ENCODE measurements around the gene PHF20. TPM values are rescaled to one million over a fixed set of nuclear protein-coding genes. Genes with fewer than 3 reads are reported as not detected.

The PHF20 gene
- total and polyA plus RNA-seq, 2 of the 8 experiments (the other 6 are each of a cell fraction or from before 2014, with no cell fraction given) = 25.6 to 70.1 TPM

DNA sequence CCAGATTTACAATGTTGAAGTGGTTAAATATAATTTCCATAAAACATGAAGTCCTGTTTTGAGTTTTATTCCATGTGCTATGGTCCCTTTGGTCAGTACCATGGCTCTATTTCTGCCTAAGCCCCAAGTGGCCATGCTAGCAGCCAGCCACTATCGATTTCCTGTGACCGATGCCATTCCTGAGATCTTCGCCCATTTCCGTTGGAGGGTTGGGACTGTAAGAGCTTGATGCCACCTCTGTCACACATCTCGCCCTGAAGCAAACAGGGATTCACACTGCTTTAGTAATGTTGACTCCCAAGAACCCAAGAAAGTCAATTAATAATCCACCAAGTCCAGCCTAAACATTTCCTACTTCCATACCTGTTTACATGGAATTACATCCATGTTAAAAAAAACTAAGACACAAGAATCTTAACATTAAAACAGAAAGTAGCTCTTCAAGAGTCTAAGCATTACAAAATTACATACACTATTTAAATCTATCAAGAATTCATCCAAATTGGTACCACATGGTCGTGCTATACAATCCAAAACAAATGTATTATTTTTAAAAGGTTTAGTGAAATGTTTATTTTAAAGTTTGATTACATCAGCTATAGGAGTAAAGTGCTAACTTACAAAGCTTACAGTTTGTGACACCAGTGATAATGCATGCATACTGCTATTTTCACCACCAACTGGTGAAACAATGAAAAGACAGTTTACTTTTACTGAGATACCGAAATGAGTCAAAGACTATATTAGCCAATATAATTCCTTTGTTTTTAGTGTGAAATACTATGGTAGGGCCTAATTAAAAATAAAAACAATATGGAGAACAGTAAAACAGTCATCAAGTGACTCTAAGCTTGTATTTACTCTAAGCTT lies 32.3 kb upstream of the PHF20 start (continued):
- TF ChIP-seq, protein P1, sequence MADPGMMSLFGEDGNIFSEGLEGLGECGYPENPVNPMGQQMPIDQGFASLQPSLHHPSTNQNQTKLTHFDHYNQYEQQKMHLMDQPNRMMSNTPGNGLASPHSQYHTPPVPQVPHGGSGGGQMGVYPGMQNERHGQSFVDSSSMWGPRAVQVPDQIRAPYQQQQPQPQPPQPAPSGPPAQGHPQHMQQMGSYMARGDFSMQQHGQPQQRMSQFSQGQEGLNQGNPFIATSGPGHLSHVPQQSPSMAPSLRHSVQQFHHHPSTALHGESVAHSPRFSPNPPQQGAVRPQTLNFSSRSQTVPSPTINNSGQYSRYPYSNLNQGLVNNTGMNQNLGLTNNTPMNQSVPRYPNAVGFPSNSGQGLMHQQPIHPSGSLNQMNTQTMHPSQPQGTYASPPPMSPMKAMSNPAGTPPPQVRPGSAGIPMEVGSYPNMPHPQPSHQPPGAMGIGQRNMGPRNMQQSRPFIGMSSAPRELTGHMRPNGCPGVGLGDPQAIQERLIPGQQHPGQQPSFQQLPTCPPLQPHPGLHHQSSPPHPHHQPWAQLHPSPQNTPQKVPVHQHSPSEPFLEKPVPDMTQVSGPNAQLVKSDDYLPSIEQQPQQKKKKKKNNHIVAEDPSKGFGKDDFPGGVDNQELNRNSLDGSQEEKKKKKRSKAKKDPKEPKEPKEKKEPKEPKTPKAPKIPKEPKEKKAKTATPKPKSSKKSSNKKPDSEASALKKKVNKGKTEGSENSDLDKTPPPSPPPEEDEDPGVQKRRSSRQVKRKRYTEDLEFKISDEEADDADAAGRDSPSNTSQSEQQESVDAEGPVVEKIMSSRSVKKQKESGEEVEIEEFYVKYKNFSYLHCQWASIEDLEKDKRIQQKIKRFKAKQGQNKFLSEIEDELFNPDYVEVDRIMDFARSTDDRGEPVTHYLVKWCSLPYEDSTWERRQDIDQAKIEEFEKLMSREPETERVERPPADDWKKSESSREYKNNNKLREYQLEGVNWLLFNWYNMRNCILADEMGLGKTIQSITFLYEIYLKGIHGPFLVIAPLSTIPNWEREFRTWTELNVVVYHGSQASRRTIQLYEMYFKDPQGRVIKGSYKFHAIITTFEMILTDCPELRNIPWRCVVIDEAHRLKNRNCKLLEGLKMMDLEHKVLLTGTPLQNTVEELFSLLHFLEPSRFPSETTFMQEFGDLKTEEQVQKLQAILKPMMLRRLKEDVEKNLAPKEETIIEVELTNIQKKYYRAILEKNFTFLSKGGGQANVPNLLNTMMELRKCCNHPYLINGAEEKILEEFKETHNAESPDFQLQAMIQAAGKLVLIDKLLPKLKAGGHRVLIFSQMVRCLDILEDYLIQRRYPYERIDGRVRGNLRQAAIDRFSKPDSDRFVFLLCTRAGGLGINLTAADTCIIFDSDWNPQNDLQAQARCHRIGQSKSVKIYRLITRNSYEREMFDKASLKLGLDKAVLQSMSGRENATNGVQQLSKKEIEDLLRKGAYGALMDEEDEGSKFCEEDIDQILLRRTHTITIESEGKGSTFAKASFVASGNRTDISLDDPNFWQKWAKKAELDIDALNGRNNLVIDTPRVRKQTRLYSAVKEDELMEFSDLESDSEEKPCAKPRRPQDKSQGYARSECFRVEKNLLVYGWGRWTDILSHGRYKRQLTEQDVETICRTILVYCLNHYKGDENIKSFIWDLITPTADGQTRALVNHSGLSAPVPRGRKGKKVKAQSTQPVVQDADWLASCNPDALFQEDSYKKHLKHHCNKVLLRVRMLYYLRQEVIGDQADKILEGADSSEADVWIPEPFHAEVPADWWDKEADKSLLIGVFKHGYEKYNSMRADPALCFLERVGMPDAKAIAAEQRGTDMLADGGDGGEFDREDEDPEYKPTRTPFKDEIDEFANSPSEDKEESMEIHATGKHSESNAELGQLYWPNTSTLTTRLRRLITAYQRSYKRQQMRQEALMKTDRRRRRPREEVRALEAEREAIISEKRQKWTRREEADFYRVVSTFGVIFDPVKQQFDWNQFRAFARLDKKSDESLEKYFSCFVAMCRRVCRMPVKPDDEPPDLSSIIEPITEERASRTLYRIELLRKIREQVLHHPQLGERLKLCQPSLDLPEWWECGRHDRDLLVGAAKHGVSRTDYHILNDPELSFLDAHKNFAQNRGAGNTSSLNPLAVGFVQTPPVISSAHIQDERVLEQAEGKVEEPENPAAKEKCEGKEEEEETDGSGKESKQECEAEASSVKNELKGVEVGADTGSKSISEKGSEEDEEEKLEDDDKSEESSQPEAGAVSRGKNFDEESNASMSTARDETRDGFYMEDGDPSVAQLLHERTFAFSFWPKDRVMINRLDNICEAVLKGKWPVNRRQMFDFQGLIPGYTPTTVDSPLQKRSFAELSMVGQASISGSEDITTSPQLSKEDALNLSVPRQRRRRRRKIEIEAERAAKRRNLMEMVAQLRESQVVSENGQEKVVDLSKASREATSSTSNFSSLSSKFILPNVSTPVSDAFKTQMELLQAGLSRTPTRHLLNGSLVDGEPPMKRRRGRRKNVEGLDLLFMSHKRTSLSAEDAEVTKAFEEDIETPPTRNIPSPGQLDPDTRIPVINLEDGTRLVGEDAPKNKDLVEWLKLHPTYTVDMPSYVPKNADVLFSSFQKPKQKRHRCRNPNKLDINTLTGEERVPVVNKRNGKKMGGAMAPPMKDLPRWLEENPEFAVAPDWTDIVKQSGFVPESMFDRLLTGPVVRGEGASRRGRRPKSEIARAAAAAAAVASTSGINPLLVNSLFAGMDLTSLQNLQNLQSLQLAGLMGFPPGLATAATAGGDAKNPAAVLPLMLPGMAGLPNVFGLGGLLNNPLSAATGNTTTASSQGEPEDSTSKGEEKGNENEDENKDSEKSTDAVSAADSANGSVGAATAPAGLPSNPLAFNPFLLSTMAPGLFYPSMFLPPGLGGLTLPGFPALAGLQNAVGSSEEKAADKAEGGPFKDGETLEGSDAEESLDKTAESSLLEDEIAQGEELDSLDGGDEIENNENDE (IDR thresholded peaks at IDR 0.05; ENCODE audit: insufficient replicate concordance, low read length) = peak; percentile 57
